HG02943 (cell line): ENCODE data around the gene RNU4-1.
"Not testable (repeated sequence)": the region's sequence is repeated elsewhere in the genome, so short reads cannot be mapped to it uniquely, and the experiment has no call there.

Experiments
- ATAC-seq: cut with Tn5 transposase; IDR thresholded peaks from one replicate; pipeline ENCODE4 v1.9.1; 2021; ENCODE audit warnings: mild to moderate bottlenecking, low read depth, moderate library complexity; ENCODE audit not compliant: unreplicated experiment

RNU4-1 gene

DNA sequence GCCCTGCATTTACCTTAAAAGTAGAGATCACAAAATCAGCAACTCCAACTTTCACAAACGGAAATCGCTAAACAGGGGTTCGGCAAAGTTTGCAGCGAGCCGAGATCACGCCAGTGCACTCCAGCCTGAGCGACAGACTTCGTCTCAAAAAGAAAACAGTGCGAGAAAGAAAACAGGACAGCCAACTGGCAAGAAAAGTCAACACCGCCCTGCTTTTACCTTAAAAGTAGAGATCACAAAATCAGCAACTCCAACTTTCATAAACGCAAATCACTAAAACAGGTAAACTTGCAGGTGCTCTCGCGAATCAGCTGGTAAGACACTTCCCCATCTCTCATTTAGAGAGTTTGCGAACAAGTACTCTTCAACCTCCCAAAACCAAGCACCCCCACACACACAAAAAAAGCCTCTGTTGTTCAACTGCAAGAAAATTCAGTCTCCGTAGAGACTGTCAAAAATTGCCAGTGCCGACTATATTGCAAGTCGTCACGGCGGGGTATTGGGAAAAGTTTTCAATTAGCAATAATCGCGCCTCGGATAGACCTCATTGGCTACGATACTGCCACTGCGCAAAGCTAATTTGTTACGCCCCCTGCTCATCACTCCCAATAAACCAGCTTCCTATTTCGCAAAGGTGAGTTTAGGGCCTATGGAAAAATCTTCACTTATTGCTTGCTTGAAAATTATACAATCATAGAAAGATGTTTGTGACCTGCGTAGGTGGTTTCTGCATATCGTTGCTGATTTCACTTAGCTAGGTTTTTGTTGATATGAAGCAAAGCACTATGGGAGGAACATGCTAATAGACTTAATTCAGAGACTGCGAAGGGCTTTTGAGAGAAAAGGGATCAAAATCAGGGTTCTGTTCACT, at the start of gene RNU4-1:
RNU4-1 (minus strand) TSS at position 577 of the 871 bp plus-strand sequence.
- peak; percentile 44 for ATAC-seq

- ATAC-seq = no peak
Measured at GRCh38 chr12:120342175-120343038, 49.4 kb upstream of the RNU4-1 start.

DNA sequence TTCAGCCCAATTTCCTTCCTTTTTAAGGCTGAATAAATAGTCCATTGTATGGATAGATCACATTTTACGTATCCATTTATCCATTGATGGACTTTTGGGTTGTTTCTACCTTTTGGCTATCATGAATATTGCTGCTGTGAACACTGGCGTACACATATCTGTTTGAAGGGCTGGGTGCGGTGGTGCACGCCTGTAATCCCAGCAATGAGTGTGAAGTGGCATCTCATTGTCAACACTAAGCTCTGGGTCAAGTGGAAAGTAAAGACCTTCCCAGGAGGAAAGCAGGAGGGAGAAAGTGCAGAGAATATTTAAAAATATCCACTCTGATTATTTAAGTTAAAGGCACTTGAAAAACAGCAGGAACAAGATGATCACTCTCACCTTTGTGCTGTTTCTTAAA, 46.2 kb upstream of the RNU4-1 start:
- no peak for ATAC-seq

- ATAC-seq = no peak
Measured at GRCh38 chr12:120337730-120338129, 44.7 kb upstream of the RNU4-1 start.

DNA sequence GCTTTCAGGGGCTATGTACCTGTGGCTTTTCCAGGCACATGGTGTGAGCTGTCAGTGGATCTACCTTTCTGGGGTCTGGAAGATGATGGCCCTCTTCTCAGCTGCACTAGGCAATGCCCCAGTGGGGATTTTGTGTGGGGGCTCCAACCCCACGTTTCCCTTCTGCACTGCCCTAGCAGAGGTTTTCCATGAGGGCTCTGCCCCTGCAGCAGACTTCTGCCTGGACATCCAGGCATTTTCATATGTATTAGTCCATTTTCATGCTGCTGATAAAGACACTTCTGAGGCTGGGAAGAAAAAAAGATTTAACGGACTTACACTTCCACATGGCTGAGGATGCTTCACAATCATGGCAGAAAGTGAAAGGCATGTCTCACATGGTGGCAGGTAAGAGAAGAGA, 43.4 kb upstream of the RNU4-1 start:
- ATAC-seq = not testable (repeated sequence)

DNA sequence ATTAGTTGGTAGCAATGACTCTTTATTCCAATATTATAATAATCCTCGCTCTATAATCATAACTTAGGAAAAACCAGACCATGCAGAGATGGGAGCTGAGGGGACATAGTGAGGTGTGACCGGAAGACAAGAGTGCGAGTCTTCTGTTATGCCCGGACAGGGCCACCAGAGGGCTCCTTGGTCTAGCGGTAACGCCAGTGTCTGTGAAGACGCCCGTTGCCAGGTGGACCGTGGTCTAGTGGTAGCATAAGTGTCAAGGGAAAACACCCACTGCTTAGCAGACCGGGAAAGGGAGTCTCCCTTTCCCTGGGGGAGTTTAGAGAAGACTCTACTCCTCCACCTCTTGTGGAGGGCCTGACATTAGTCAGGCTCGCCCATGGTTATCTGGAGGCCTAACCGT, 42.4 kb upstream of the RNU4-1 start:
- not testable (repeated sequence) for ATAC-seq

- ATAC-seq = no peak
Measured at GRCh38 chr12:120332523-120332922, 39.5 kb upstream of the RNU4-1 start.

- ATAC-seq = no peak
Measured at GRCh38 chr12:120332041-120332440, 39.0 kb upstream of the RNU4-1 start.

GRCh38 chr12:120331390-120331789, 38.4 kb upstream of the RNU4-1 start:
- no peak for ATAC-seq

DNA sequence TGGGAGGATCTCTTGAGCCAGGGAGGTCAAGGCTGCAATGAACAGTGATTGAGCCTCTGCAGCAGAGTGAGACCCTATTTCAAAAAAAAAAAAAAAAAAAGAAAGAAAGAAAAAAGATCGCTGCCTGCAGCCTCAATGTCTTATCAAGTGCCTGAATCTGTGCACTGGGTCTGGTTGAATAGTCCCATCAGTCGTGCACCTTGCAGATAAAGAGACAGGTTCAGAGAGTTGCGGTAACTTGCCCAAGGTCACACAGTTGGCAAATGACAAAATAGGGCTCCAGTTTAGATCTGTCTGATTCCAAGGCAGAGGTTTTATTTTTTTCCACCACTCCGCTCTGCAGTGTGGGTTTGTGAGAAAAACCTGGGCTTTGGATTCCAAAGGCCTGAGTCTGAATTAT, 35.2 kb upstream of the RNU4-1 start:
- ATAC-seq = no peak

DNA sequence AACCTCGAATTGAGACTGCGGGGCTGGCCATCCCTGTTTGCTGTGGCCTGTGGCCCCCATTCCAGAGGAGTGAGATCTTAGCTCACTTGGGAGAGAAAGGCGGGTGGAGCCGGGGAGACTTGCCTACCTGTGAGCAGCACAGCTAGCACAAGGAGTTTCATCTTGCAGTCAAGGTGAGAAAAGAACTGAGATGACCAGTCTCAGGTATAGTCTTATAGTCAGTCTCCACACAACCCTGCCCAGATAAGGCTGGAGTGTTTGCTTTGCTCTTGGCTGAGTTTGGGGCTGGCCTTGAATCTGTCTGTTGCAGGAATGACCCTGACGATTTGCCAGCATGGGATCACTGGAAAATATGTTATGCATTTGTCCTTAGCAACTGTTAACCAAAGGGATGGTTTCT, 34.6 kb upstream of the RNU4-1 start, which contains the start of gene PLA2G1B:
PLA2G1B (minus strand) TSS at position 187 of the 400 bp plus-strand sequence; CDS start at position 161, 26 bp downstream.
- ATAC-seq = no peak

DNA sequence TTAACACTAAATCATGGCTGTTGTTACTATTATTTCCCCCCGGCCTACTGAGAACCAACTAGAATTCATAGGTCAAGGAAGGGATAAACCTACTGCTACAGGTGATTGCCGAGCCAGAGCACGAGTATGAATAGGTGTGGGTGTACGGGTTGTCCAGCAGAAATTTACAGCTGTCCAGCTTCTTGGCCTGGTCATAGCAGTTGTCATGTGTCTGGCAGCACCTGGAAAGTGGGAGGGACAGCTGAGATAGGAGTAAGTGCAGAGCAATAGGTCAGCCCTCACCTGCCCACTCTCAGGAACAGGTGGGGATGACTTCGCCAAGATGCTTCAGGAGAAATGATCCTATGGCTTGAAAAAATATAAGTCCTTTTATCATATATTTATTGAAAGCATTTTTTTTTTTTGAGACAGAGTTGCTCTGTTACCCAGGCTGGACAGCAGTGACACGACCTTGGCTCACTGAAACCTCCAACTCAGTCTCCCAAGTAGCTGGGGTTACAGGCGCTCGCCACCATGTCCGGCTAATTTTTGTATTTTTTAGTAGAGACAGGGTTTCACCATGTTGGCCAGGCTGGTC, 31.9 kb upstream of the RNU4-1 start:
- no peak for ATAC-seq

DNA sequence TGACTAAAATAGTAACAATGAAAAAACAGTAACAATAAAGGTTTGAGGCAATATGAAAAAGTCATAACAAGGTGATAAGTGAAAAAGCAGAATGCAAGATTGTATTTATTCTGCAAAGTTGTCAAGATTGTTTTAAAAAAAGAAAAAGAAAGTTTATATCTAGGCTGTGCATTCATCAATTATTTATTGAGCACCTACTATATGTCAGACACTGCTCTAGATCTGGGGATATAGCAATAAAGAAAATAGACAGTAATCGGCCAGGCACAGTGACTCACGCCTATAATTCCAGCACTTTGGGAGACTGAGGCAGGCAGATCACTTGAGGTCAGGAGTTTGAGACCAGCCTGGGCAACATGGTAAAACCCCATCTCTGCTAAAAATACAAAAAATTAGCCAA, 30.7 kb upstream of the RNU4-1 start:
- ATAC-seq = no peak

DNA sequence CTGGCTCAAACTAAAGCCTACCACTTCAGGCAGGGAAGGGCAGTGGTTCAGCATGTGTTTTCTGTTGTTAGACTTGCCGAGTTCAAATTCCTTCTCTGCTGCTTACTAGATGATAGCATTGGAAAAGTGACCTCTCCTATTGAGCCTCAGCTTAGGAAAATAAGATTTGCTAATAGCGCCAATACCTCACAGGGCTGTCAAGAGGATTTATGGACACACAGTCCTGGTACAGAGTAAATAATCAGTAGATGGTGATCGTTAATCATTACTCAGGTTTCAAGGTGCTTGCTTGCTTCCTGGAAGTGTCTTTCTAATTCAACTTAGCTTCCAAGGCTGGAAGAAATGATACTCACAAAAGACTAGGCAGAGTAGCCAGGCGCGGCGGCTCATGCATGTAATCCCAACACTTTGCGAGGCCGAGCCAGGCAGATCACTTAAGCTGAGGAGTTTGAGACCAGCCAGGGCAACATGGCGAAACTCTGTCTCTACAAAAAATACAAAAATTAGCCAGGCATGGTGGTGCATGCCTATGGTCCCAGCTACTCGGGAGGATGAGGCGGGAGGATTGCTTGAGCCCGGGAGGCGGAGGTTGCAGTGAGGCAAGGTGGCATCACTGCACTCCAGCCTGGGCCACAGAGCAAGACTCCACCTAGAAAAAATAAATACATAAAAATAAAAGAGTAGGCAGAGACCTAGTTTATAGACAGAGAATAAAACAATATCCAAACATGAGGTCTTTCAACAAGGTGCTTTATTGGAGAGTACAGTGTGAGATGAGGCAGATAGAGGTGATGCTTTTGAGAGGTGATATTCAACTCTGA, 28.6 kb upstream of the RNU4-1 start:
- no peak for ATAC-seq

DNA sequence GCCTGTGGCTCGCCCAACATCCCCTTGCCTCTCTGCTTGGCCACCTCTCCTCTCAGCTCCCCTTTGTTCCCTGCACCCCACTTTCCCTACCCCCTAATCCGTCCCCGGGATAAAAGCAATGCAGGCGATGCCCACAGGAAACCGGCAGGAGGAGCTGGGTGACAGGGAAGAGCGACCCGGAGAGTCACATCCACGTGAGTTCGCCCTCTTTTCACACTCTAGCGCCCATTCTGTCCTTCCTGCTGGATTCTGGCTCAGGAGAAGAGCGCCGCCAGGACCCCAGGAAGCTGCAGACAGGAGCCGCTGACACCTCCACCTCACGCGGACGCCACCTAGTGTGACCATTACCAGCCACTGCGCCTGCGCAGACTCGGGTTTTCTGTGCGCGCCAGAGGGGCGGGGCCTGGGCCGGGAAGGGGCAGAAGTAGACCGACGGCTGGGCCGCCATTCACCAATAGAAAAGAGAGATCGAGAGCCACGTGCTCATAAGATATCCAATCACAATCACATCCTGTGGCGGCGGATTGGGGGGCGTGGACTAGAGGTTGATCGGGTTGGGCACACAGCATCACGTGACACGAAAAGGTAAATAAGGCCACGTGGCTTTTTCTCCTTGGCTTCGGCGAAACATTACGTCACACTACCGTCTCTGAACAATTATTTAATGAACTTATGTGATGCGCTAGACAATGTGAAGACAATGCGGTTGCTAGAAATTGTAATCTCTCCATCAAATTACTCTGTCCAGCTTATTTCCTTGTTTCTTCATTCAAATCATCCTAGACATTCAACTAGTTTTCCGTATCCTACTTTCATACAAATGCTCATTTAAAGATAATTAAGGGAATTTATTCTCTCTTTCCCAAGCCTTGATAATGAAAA, 24.4 kb upstream of the RNU4-1 start:
- ATAC-seq = peak; percentile 98

DNA sequence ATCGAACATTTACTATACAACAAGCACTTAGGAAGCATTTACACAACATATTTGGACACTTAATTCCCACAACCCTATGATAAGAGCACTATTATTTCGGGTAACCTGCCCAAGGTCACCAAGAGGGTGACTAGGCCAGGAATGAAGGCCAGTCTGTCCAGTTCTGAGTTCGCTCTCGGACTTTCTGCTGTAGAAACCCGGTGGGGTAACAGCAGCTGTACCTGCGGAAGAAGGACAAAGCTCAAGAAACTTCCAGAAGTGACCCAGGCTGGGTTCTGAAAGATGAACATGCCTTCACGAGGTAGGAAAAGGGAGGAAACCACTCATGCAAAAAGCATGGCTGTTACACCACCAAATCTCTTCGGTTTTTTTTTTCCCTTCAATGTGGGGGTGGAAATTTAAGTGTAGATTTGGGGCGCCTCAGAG, 23.8 kb upstream of the RNU4-1 start:
- ATAC-seq = no peak

- ATAC-seq = no peak
Measured at GRCh38 chr12:120314220-120314619, 21.2 kb upstream of the RNU4-1 start.

GRCh38 chr12:120301962-120302815, 9.2 kb upstream of the RNU4-1 start, which contains the start of gene SIRT4:
Gene SIRT4, plus strand, starts transcription at chr12:120302321. Its CDS starts 1,241 bp downstream, at chr12:120303562.
- ATAC-seq = peak; percentile 96
